Chondrocyte (in vitro differentiated cells): ENCODE data around the gene ZNF580. TPM values are rescaled to one million over a fixed set of nuclear protein-coding genes. Genes with fewer than 3 reads are reported as not detected.

Experiments used
- DNase-seq: peaks from one replicate; pipeline ENCODE4 v3.0.0; 2021; ENCODE audit warnings: mixed read lengths, low spot score
- H3K27ac Mint-ChIP-seq: one replicate; pipeline ENCODE4 v1.8.0; 2021; ENCODE audit warnings: mild to moderate bottlenecking, moderate library complexity, mixed read lengths; ENCODE audit not compliant: unreplicated experiment
- H3K27me3 Mint-ChIP-seq: 2 replicates; pipeline ENCODE4 v1.8.0; 2021; ENCODE audit warnings: low read depth, mixed read lengths
- H3K36me3 Mint-ChIP-seq: 2 replicates; pipeline ENCODE4 v1.8.0; 2021; ENCODE audit warnings: low read depth, mixed read lengths
- H3K4me1 Mint-ChIP-seq: 2 replicates; pipeline ENCODE4 v1.8.0; 2021; ENCODE audit warnings: low read depth, mild to moderate bottlenecking, mixed read lengths
- H3K4me3 Mint-ChIP-seq: one replicate; pipeline ENCODE4 v1.8.0; 2021; ENCODE audit warnings: mild to moderate bottlenecking, moderate library complexity, mixed read lengths; ENCODE audit not compliant: unreplicated experiment
- H3K9me3 Mint-ChIP-seq: 2 replicates; pipeline ENCODE4 v1.8.0; 2021; ENCODE audit warnings: low read depth, mixed read lengths
- total RNA-seq: library from RNA; stranded (reverse); gene quantifications from 3 replicates; pipeline ENCODE4 v1.2.1, GENCODE V29; 2021
- TF ChIP-seq, protein P1 (sequence below): fragments of 200-600 bp; sonication (generic); IDR thresholded peaks from 2 replicates; pipeline ENCODE4 v1.5.0; 2021; ENCODE audit warnings: antibody characterized with exemption, mild to moderate bottlenecking, moderate library complexity

The ZNF580 gene
- total RNA-seq, 1 donor from 2014 or later: 45.0 TPM

DNA sequence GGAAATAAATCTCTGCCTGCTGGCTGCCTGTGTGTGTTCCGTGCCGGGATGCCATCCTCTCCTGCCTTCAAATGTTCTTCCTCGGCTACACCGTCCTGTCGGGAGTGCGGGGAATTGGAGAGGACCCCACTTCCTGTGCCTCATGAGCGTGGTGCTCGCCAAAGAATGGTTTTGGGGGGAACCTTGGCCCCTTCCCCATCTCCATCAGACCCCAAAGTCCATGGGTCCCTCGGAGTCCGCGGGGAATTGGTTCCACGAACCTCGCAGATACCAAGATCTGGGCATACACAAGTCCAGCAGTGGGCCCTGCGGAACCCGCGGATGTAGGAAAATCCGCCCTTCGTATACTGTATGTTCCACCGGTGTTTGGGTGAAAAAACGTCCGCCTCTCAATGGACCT is 37.7 kb upstream of the ZNF580 start:
- no peak overlapping the region for H3K27ac Mint-ChIP-seq
- peaks cover 4% of the 10 kb centered on the region for H3K36me3 Mint-ChIP-seq
- TF ChIP-seq, protein P1, sequence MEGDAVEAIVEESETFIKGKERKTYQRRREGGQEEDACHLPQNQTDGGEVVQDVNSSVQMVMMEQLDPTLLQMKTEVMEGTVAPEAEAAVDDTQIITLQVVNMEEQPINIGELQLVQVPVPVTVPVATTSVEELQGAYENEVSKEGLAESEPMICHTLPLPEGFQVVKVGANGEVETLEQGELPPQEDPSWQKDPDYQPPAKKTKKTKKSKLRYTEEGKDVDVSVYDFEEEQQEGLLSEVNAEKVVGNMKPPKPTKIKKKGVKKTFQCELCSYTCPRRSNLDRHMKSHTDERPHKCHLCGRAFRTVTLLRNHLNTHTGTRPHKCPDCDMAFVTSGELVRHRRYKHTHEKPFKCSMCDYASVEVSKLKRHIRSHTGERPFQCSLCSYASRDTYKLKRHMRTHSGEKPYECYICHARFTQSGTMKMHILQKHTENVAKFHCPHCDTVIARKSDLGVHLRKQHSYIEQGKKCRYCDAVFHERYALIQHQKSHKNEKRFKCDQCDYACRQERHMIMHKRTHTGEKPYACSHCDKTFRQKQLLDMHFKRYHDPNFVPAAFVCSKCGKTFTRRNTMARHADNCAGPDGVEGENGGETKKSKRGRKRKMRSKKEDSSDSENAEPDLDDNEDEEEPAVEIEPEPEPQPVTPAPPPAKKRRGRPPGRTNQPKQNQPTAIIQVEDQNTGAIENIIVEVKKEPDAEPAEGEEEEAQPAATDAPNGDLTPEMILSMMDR: no peak
- H3K4me3 Mint-ChIP-seq: no peak overlapping the region
- peaks cover 44% of the 10 kb centered on the region for H3K4me1 Mint-ChIP-seq
- H3K9me3 Mint-ChIP-seq: no peaks in the 10 kb centered on the region
- DNase-seq: no peak
- no peaks in the 10 kb centered on the region for H3K27me3 Mint-ChIP-seq

DNA sequence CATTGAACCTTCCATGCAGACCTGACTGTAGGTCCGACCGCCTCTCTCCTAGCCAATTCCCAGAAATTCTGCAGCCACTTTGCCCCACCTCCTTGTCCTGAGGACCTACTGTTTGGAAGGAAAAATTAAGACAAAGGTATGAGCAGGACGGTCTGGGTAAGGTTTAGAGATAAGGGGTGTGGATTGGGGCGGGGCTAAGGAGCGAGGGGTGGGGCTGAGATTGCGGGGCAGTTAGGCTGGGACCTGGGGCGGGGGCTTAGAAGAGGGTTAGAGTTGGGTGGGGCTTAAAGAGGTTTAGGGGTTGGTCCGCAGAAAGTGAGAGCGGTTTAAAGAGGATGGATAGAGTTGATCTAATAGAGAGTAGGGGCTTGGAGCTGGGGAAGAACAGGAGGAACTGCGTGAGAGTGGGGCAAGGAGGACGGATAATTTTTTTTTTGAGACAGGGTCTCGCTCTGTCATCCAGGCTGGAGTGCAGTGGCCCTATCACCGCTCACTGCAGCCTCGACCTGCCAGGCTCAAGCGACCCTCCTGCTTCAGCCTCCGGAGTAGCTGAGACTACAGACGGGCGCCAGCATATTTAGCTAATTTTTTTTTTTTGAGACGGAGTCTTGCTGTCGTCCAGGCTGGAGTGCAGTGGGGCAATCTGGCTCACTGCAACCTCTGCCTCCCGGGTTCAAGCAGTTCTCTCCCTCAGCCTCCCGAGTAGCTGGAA is 37.1 kb upstream of the ZNF580 start:
- TF ChIP-seq, protein P1: no peak
- Mint-ChIP-seq H3K36me3 (peaks cover 6% of the 10 kb centered on the region), H3K4me3 (no peak overlapping the region), H3K4me1 (peaks cover 40% of the 10 kb centered on the region), H3K27me3 (no peaks in the 10 kb centered on the region), H3K9me3 (no peaks in the 10 kb centered on the region), H3K27ac (peak overlapping the region; percentile 98)
- no peak for DNase-seq

DNA sequence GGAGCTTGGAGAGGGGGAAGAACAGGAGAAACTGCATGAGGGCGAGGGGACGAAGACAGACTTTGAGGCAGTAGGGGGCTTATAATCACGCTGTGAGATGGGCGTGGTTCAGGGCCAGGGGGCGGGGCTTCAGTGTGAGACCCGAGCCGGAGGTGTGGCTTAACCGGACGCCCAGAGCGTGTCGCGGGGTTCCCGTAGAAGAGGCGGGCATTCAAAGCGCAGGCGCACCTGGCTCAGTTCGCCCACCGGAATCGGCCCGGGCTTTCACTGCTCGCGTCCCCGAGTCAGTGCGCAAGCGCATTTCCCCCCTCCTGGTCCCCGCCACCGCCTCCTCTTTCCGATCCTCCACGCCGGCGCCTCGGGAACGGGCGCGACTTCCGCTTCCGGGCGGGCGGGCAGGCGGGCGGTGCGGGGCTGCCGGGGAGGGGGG is 35.6 kb upstream of the ZNF580 start:
- Mint-ChIP-seq H3K36me3 (peaks cover 13% of the 10 kb centered on the region), H3K4me1 (peaks cover 37% of the 10 kb centered on the region), H3K9me3 (peaks cover 5% of the 10 kb centered on the region), H3K27ac (peak overlapping the region; percentile 98), H3K4me3 (peak overlapping the region; percentile 81), H3K27me3 (no peaks in the 10 kb centered on the region)
- DNase-seq: peak; percentile 100
- TF ChIP-seq, protein P1: no peak

DNA sequence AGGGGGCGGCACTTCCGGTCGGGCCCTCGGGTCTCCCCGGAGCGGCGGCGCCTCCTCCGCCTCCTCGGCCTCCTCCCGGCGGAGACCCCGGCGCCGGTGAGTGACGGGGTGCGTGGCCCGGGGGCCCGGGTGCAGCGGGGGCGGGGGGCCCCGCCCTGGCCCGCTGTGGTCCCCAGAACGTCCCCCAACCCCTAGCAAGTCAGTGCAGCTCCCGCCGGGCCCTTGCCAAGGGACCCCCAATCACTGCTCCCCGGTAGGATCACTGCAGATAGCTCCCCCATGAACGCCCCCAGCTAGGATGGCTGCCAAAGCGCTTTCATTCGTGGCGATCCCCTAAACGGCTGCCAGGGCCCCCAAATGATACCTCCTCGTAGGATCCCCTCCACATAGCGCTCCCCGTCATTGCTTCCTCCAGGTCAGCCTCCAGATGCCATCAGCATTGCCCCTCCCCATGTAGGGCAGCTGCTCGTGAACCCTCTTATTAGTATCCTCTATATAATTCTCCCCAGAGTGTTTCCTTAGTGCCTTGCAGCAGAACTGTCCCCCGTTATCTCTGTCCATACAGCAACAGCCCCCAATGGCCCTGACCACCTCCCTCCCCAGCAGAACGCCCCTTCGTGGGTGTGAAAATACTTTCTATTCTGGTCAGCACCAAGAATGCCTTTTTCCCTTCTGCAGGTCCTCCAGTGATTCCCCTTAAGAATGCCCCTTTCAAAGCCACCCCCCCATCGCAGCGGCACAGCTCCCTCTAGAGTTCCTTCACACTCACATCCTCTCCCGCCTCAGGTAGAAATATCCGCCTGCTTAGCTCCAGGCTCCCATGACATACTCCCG is 34.9 kb upstream of the ZNF580 start, which contains the start of gene ZNF865:
Gene ZNF865 (plus strand): TSS at position 11 of the 834 bp plus-strand sequence. CDS start 7,972 bp downstream, outside the sequence.
- Mint-ChIP-seq H3K27me3 (no peaks in the 10 kb centered on the region), H3K9me3 (peaks cover 5% of the 10 kb centered on the region), H3K4me1 (peaks cover 40% of the 10 kb centered on the region), H3K36me3 (peaks cover 13% of the 10 kb centered on the region), H3K27ac (peak within 1 kb of the TSS; percentile 98), H3K4me3 (peak within 1 kb of the TSS; percentile 88)
- TF ChIP-seq, protein P1: peak; percentile 87
- no peak for DNase-seq

DNA sequence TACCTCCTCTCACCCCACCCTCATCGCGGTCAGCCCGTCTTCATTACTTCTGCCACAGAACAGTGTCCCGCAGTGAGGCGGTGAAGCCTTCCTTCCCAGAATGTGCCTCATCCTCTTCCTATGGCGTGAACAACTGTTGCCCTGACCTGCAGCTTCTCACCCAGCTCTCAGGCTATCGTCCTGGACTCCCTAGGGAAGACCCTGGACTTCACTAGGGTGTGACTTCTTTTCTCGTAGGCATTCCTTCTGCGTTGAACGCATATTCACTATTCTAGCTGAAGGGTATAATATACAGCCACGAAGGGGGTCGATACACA is 34.4 kb upstream of the ZNF580 start:
- Mint-ChIP-seq H3K4me1 (peaks cover 39% of the 10 kb centered on the region), H3K4me3 (peak overlapping the region; percentile 88)

More for the DNA sequence above, 34.4 kb upstream of the ZNF580 start:
- H3K9me3 Mint-ChIP-seq: peaks cover 5% of the 10 kb centered on the region
- no peak for DNase-seq
- H3K27me3 Mint-ChIP-seq: no peaks in the 10 kb centered on the region
- peaks cover 13% of the 10 kb centered on the region for H3K36me3 Mint-ChIP-seq
- peak overlapping the region; percentile 92 for H3K27ac Mint-ChIP-seq
- TF ChIP-seq, protein P1: peak; percentile 58
